Erythroblast (primary cell): Measurements from ENCODE around the gene FAM81A.
"Not testable (repeated sequence)": the region's sequence is repeated elsewhere in the genome, so short reads cannot be mapped to it uniquely, and the experiment has no call there.

Experiments
- GATA1 ChIP-seq: IDR thresholded peaks from 2 replicates; pipeline ENCODE4 v1.6.1; 2011; ENCODE audit warnings: low read depth, mild to moderate bottlenecking, control low read depth, low read length, moderate library complexity
- POLR2A ChIP-seq: IDR thresholded peaks from 2 replicates; pipeline ENCODE4 v1.6.1; 2011; ENCODE audit warnings: mild to moderate bottlenecking, low read length

DNA sequence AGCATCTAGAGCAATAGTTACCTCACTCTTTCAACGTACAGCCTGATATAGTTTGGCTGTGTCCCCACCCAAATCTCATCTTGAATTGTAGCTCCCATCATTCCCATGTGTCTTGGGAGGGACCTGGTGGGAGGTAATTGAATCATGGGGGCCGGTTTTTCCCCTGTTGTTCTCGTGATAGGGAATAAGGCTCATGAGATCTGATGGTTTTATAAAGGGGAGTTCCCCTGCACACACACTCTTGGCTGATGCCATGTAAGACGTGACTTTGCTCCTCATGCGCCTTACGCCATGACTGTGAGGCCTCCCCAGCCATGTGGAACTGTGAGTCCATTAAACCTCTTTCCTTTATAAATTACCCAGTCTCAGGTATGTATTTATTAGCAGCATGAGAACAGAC is 88.5 kb downstream of the FAM81A start:
- not testable (repeated sequence) for TF ChIP-seq POLR2A, GATA1
